GM12801 (cell line): ENCODE measurements around the gene CDC73.

Experiments
- CTCF ChIP-seq: IDR thresholded peaks from one replicate; pipeline ENCODE4 v1.5.1; 2011; ENCODE audit warnings: control low read depth; ENCODE audit not compliant: insufficient read length; ENCODE audit errors: extremely low read depth

CDC73 gene

GRCh38 chr1:193275773-193276172 is 153.9 kb downstream of the CDC73 start:
- TF ChIP-seq CTCF: no peak

- TF ChIP-seq CTCF: no peak
These were observed 157.1 kb downstream of the CDC73 start for GRCh38 chr1:193278968-193279367.

- no peak for TF ChIP-seq CTCF
These were observed 160.1 kb downstream of the CDC73 start for GRCh38 chr1:193281894-193282293.

- TF ChIP-seq CTCF: no peak
These were observed 161.2 kb downstream of the CDC73 start for GRCh38 chr1:193283016-193283415.

- no peak for TF ChIP-seq CTCF
These were observed 162.4 kb downstream of the CDC73 start for GRCh38 chr1:193284219-193284618.

- no peak for TF ChIP-seq CTCF
These were observed 163.8 kb downstream of the CDC73 start for GRCh38 chr1:193285641-193286040.

- TF ChIP-seq CTCF: no peak
These were observed 171.9 kb downstream of the CDC73 start for GRCh38 chr1:193293726-193294125.

GRCh38 chr1:193299038-193299437 is 177.2 kb downstream of the CDC73 start:
- TF ChIP-seq CTCF: no peak
